Neural progenitor cell (in vitro differentiated cells): Measurements from ENCODE around the gene REST. TPM values are rescaled to one million over a fixed set of nuclear protein-coding genes. Genes with fewer than 3 reads are reported as not detected.

Experiments used
- DNase-seq: peaks from one replicate; pipeline ENCODE4 v3.0.0-alpha.2; 2016; ENCODE audit warnings: low spot score
- H2AFZ ChIP-seq: fragments of 200-600 bp; sonication (generic); replicated peaks from 2 replicates; pipeline ENCODE4 v1.6.1; 2016; ENCODE audit warnings: antibody characterized with exemption
- H3F3A ChIP-seq: fragments of 200-600 bp; sonication (generic); 2 replicates; pipeline ENCODE4 v1.6.1; 2016; ENCODE audit warnings: antibody characterized with exemption, low read depth
- H3K27ac ChIP-seq: fragments of 200-600 bp; sonication (generic); 2 replicates; pipeline ENCODE4 v1.5.1; 2016; ENCODE audit warnings: mild to moderate bottlenecking
- H3K27me3 ChIP-seq: fragments of 200-600 bp; sonication (generic); 2 replicates; pipeline ENCODE4 v1.6.1; 2016; ENCODE audit warnings: mild to moderate bottlenecking, moderate library complexity
- H3K36me3 ChIP-seq: fragments of 200-600 bp; sonication (generic); 2 replicates; pipeline ENCODE4 v1.5.1; 2016
- H3K4me1 ChIP-seq: fragments of 200-600 bp; sonication (generic); 2 replicates; pipeline ENCODE4 v1.6.1; 2016; ENCODE audit warnings: mixed run types
- H3K4me2 ChIP-seq: fragments of 200-600 bp; sonication (generic); 2 replicates; pipeline ENCODE4 v1.6.1; 2016
- H3K4me3 ChIP-seq: fragments of 200-600 bp; sonication (generic); 2 replicates; pipeline ENCODE4 v1.5.1; 2016
- H3K79me2 ChIP-seq: fragments of 200-600 bp; sonication (generic); 2 replicates; pipeline ENCODE4 v1.6.1; 2016; ENCODE audit warnings: low read depth
- H3K9ac ChIP-seq: fragments of 200-600 bp; sonication (generic); 2 replicates; pipeline ENCODE4 v1.6.1; 2016
- H3K9me3 ChIP-seq: fragments of 200-600 bp; sonication (generic); 2 replicates; pipeline ENCODE4 v1.5.1; 2016; ENCODE audit warnings: low read depth
- H4K20me1 ChIP-seq: fragments of 200-600 bp; sonication (generic); 2 replicates; pipeline ENCODE4 v1.6.1; 2016; ENCODE audit warnings: low read depth
- H3K27ac Mint-ChIP-seq: 3 replicates; pipeline ENCODE4 v1.8.0; 2021; ENCODE audit warnings: mixed read lengths
- H3K27me3 Mint-ChIP-seq: 2 replicates; pipeline ENCODE4 v1.8.0; 2022; ENCODE audit warnings: low read depth, mild to moderate bottlenecking, inconsistent platforms, moderate library complexity, mixed read lengths; ENCODE audit not compliant: insufficient read depth
- H3K36me3 Mint-ChIP-seq: 3 replicates; pipeline ENCODE4 v1.8.0; 2021; ENCODE audit warnings: mixed read lengths
- H3K4me1 Mint-ChIP-seq: 3 replicates; pipeline ENCODE4 v1.8.0; 2021; ENCODE audit warnings: mixed read lengths
- H3K4me3 Mint-ChIP-seq: 3 replicates; pipeline ENCODE4 v1.8.0; 2021; ENCODE audit warnings: mild to moderate bottlenecking, moderate library complexity, mixed read lengths
- H3K9me3 Mint-ChIP-seq: 3 replicates; pipeline ENCODE4 v1.8.0; 2020; ENCODE audit warnings: mixed read lengths
- CTCF ChIP-seq: fragments of 200-600 bp; sonication (generic); IDR thresholded peaks from 2 replicates; pipeline ENCODE4 v1.5.1; 2017; ENCODE audit warnings: antibody characterized with exemption, mild to moderate bottlenecking
- EZH2 ChIP-seq: fragments of 200-600 bp; sonication (generic); IDR thresholded peaks from 2 replicates; pipeline ENCODE4 v1.6.1; 2017; ENCODE audit warnings: antibody characterized with exemption, mild to moderate bottlenecking, moderate library complexity
- EZH2phosphoT487 ChIP-seq: fragments of 200-600 bp; sonication (generic); IDR thresholded peaks from 2 replicates; pipeline ENCODE4 v1.6.1; 2017; ENCODE audit warnings: antibody characterized with exemption
- total RNA-seq: library from RNA; depleted of rRNA; stranded (reverse); fragments of >200 nt; gene quantifications from 2 replicates; pipeline ENCODE4 v1.2.3, GENCODE V29; 2015; ENCODE audit warnings: low replicate concordance

Gene REST
- total RNA-seq, 1 donor from 2014 or later, result 87.3 TPM

GRCh38 chr4:56908206-56909085 is 746 bp downstream of the REST start:
- Histone ChIP-seq H3K79me2 (peaks cover 47% of the 10 kb centered on the region), H3K4me3 (peak overlapping the region; percentile 97), H3K27me3 (peaks cover 23% of the 10 kb centered on the region), H3K9me3 (no peaks in the 10 kb centered on the region), H2AFZ (peak overlapping the region; percentile 61), H3K4me1 (peaks cover 31% of the 10 kb centered on the region), H3K4me2 (peak overlapping the region; percentile 74), H3K9ac (peak overlapping the region; percentile 80), H4K20me1 (peaks cover 35% of the 10 kb centered on the region), H3F3A (peaks cover 39% of the 10 kb centered on the region), H3K36me3 (peaks cover 3% of the 10 kb centered on the region), H3K27ac (peak overlapping the region; percentile 91)
- no peak for TF ChIP-seq EZH2phosphoT487
- TF ChIP-seq EZH2, result no peak
- TF ChIP-seq CTCF, result no peak
- peak; percentile 95 for DNase-seq
- Mint-ChIP-seq H3K36me3 (peaks cover 12% of the 10 kb centered on the region), H3K27ac (peak overlapping the region; percentile 98), H3K27me3 (peaks cover 5% of the 10 kb centered on the region), H3K9me3 (no peaks in the 10 kb centered on the region), H3K4me3 (peak overlapping the region; percentile 99), H3K4me1 (peaks cover 35% of the 10 kb centered on the region)

- Histone ChIP-seq H3K9me3 (no peaks in the 10 kb centered on the region), H3K9ac (peak overlapping the region; percentile 80), H3K4me1 (peaks cover 31% of the 10 kb centered on the region), H3K27ac (peak overlapping the region; percentile 91), H2AFZ (peak overlapping the region; percentile 0), H3K79me2 (peaks cover 56% of the 10 kb centered on the region), H3K27me3 (peaks cover 23% of the 10 kb centered on the region), H3K36me3 (peaks cover 3% of the 10 kb centered on the region), H3K4me2 (peak overlapping the region; percentile 74), H4K20me1 (peaks cover 41% of the 10 kb centered on the region), H3F3A (peaks cover 39% of the 10 kb centered on the region), H3K4me3 (peak overlapping the region; percentile 97)
- H3K4me3 Mint-ChIP-seq, result peak overlapping the region; percentile 99
- H3K9me3 Mint-ChIP-seq, result no peaks in the 10 kb centered on the region
- H3K27ac Mint-ChIP-seq, result peak overlapping the region; percentile 98
- peaks cover 5% of the 10 kb centered on the region for H3K27me3 Mint-ChIP-seq
- peaks cover 17% of the 10 kb centered on the region for H3K36me3 Mint-ChIP-seq
- TF ChIP-seq EZH2 (no peak), CTCF (no peak), EZH2phosphoT487 (no peak)
- peak; percentile 82 for DNase-seq
- H3K4me1 Mint-ChIP-seq, result peaks cover 35% of the 10 kb centered on the region
Observed at GRCh38 chr4:56909086-56909894, 1.6 kb downstream of the REST start.

- Histone ChIP-seq H2AFZ (no peak overlapping the region), H4K20me1 (peaks cover 50% of the 10 kb centered on the region), H3K4me1 (peaks cover 33% of the 10 kb centered on the region), H3K27ac (peak overlapping the region; percentile 1), H3K36me3 (peaks cover 3% of the 10 kb centered on the region), H3K9me3 (no peaks in the 10 kb centered on the region), H3F3A (peaks cover 39% of the 10 kb centered on the region), H3K4me3 (peak overlapping the region; percentile 97), H3K4me2 (peak overlapping the region; percentile 74), H3K9ac (peak overlapping the region; percentile 80), H3K79me2 (peaks cover 66% of the 10 kb centered on the region), H3K27me3 (peaks cover 21% of the 10 kb centered on the region)
- Mint-ChIP-seq H3K27me3 (peaks cover 5% of the 10 kb centered on the region), H3K9me3 (no peaks in the 10 kb centered on the region), H3K36me3 (peaks cover 21% of the 10 kb centered on the region), H3K27ac (peak overlapping the region; percentile 85), H3K4me3 (peak overlapping the region; percentile 99), H3K4me1 (peaks cover 36% of the 10 kb centered on the region)
- TF ChIP-seq CTCF (no peak), EZH2phosphoT487 (no peak), EZH2 (no peak)
- DNase-seq, result peak; percentile 13
Observed at GRCh38 chr4:56910172-56910967, 2.7 kb downstream of the REST start.
